HepG2 (cell line): ENCODE data around the gene GCN1. TPM values are rescaled to one million over a fixed set of nuclear protein-coding genes. Genes with fewer than 3 reads are reported as not detected.
A peak's percentile ranks its signal among the peaks of the same experiment; 100 is the strongest.

Experiments
- ATAC-seq: fragments of 200-7000 bp; cut with Tn5 transposase; 3 replicates; pipeline ENCODE4 v1.9.1; 2020; ENCODE audit warnings: mild to moderate bottlenecking, moderate library complexity
- BruUV-seq: library from RNA; stranded (reverse); fragments of 400-500 nt; replicated peaks from 2 replicates; lab custom pipeline; 2021; lab: Mats Ljungman, UMichigan
- CTCF ChIA-PET: fragments of 300-600 bp; formaldehyde crosslinking; extraction: SDS; loops from one replicate; lab custom pipeline; 2021; ENCODE audit warnings: low total read pairs, inconsistent platforms, low intra/inter-chr PET ratio; lab: Yijun Ruan, JAX
- POLR2A ChIA-PET: fragments of 350-600 bp; sonication (Branson Sonifier 250); formaldehyde crosslinking; loops from one replicate; lab custom pipeline; 2020; ENCODE audit warnings: antibody characterized with exemption, inconsistent platforms; lab: Yijun Ruan, JAX
- DNase-seq: peaks from one replicate; pipeline ENCODE4 v3.0.0-alpha.2; 2015; ENCODE audit warnings: low spot score
- FAIRE-seq: peaks from 3 replicates; lab custom pipeline; 2011; peaks lifted over from hg19 to GRCh38; lab: Jason Lieb, UNC
- H2AFZ ChIP-seq: one replicate; pipeline ENCODE4 v1.6.1; 2011; ENCODE audit warnings: low read length, inconsistent platforms
- H3K27ac ChIP-seq: fragments of 300-600 bp; 3 replicates; pipeline ENCODE4 v1.8.0; 2011; ENCODE audit warnings: mixed run types, mild to moderate bottlenecking, mixed read lengths, low read length, inconsistent platforms; ENCODE audit not compliant: insufficient read depth; ENCODE audit errors: extremely low read length
- H3K27me3 ChIP-seq, 2 experiments: fragments of 200-600 bp in 1 of 2; 2 replicates in 1 of 2; 3 replicates in 1 of 2; pipeline versions ENCODE4 v1.6.0 to v1.8.0; 2011; ENCODE audit warnings: low read length in 2 of 2, mild to moderate bottlenecking in 2 of 2, moderate library complexity in 2 of 2, inconsistent platforms in 1 of 2; ENCODE audit not compliant: insufficient read depth in 2 of 2, control insufficient read depth in 1 of 2
- H3K36me3 ChIP-seq, 2 experiments: fragments of 200-600 bp in 1 of 2; replicated peaks in 1 of 2; 2 replicates in 1 of 2; 3 replicates in 1 of 2; pipeline versions ENCODE4 v1.5.1 to v1.8.0; 2011; ENCODE audit warnings: low read length in 2 of 2, inconsistent platforms in 1 of 2; ENCODE audit not compliant: insufficient read depth in 2 of 2, control insufficient read depth in 1 of 2
- H3K4me1 ChIP-seq: 2 replicates; pipeline ENCODE4 v1.5.1; 2012; ENCODE audit warnings: low read length, inconsistent platforms; ENCODE audit not compliant: insufficient read depth
- H3K4me2 ChIP-seq: 2 replicates; pipeline ENCODE4 v1.6.0; 2011; ENCODE audit warnings: low read depth, low read length, inconsistent platforms
- H3K4me3 ChIP-seq, 3 experiments: fragments of 200-600 bp in 1 of 3; sonication (generic), shearing (Covaris generic) in 1 of 3; replicated peaks in 1 of 3; 2 replicates each; pipeline ENCODE4 v1.5.1; 2011 to 2016; ENCODE audit warnings: low read length in 3 of 3, inconsistent platforms in 2 of 3, low read depth in 2 of 3, mild to moderate bottlenecking in 2 of 3, control low read depth in 1 of 3, mixed read lengths in 1 of 3; ENCODE audit not compliant: insufficient read depth in 1 of 3
- H3K79me2 ChIP-seq: one replicate; pipeline ENCODE4 v1.6.1; 2011; ENCODE audit warnings: low read length, inconsistent platforms; ENCODE audit not compliant: insufficient read depth
- H3K9ac ChIP-seq: 2 replicates; pipeline ENCODE4 v1.6.0; 2011; ENCODE audit warnings: mild to moderate bottlenecking, low read depth, low read length, inconsistent platforms; ENCODE audit not compliant: insufficient read depth
- H3K9me3 ChIP-seq: 2 replicates; pipeline ENCODE4 v1.5.1; 2012; ENCODE audit warnings: mild to moderate bottlenecking, low read length
- H4K20me1 ChIP-seq: 2 replicates; pipeline ENCODE4 v1.6.0; 2011; ENCODE audit warnings: inconsistent platforms, mild to moderate bottlenecking, low read length, moderate library complexity; ENCODE audit not compliant: insufficient read depth
- GABPB1 ChIP-seq: IDR thresholded peaks from 2 replicates; pipeline ENCODE4 v1.6.1; 2016; ENCODE audit warnings: mild to moderate bottlenecking, missing genetic modification reagents, moderate library complexity, missing compliant biosample characterization
- KLF13 ChIP-seq: sonication (generic); formaldehyde crosslinking; IDR thresholded peaks from 2 replicates; pipeline ENCODE4 v1.4.0; 2020; ENCODE audit warnings: mild to moderate bottlenecking, missing genetic modification reagents
- MAFF ChIP-seq: IDR thresholded peaks from 2 replicates; pipeline ENCODE4 v1.6.1; 2011; ENCODE audit warnings: low read depth, low read length, improper control_type of control experiment
- NKX3-1 ChIP-seq: sonication (generic); formaldehyde crosslinking; IDR thresholded peaks from 2 replicates; pipeline ENCODE4 v1.5.0; 2020; ENCODE audit warnings: missing genetic modification reagents
- PAX8 ChIP-seq: sonication (generic); formaldehyde crosslinking; IDR thresholded peaks from 2 replicates; pipeline ENCODE4 v1.8.0; 2022; ENCODE audit warnings: mild to moderate bottlenecking, missing genetic modification reagents, borderline replicate concordance
- PHF21A ChIP-seq: sonication (generic); formaldehyde crosslinking; IDR thresholded peaks from 2 replicates; pipeline ENCODE4 v1.5.0; 2020; ENCODE audit warnings: mild to moderate bottlenecking, missing genetic modification reagents
- RBFOX2 ChIP-seq: fragments of 200-400 bp; formaldehyde crosslinking; IDR thresholded peaks from 2 replicates; pipeline ENCODE4 v1.6.1; 2017; ENCODE audit warnings: low read depth, mild to moderate bottlenecking, low read length
- RELA ChIP-seq: sonication (generic); formaldehyde crosslinking; IDR thresholded peaks from 2 replicates; pipeline ENCODE4 v1.4.0; 2020; ENCODE audit warnings: missing genetic modification reagents
- REPIN1 ChIP-seq: sonication (generic); formaldehyde crosslinking; IDR thresholded peaks from 2 replicates; pipeline ENCODE4 v1.8.0; 2022; ENCODE audit warnings: missing genetic modification reagents, low read depth, mild to moderate bottlenecking, borderline replicate concordance
- ZNF121 ChIP-seq: sonication (generic); formaldehyde crosslinking; IDR thresholded peaks from 2 replicates; pipeline ENCODE4 v1.5.0; 2020; ENCODE audit warnings: mild to moderate bottlenecking, missing genetic modification reagents
- ZNF30 ChIP-seq: sonication (generic); formaldehyde crosslinking; IDR thresholded peaks from 2 replicates; pipeline ENCODE4 v1.5.0; 2020; ENCODE audit warnings: mild to moderate bottlenecking, missing genetic modification reagents
- ZNF552 ChIP-seq: sonication (generic); formaldehyde crosslinking; IDR thresholded peaks from 2 replicates; pipeline ENCODE4 v1.9.0; 2022; ENCODE audit warnings: missing genetic modification reagents, mild to moderate bottlenecking, borderline replicate concordance
- ZNF619 ChIP-seq: sonication (generic); formaldehyde crosslinking; IDR thresholded peaks from 2 replicates; pipeline ENCODE4 v1.4.0; 2020; ENCODE audit warnings: mild to moderate bottlenecking, missing genetic modification reagents
- ZNF652 ChIP-seq: IDR thresholded peaks from 2 replicates; pipeline ENCODE4 v1.6.1; 2016; ENCODE audit warnings: low read depth, borderline replicate concordance
- ZNF768 ChIP-seq: sonication (generic); formaldehyde crosslinking; IDR thresholded peaks from 2 replicates; pipeline ENCODE4 v1.4.0; 2020; ENCODE audit warnings: missing genetic modification reagents
- ZNF83 ChIP-seq: sonication (generic); formaldehyde crosslinking; IDR thresholded peaks from 2 replicates; pipeline ENCODE4 v1.4.0; 2020; ENCODE audit warnings: missing genetic modification reagents, mild to moderate bottlenecking, borderline replicate concordance
- ZSCAN12 ChIP-seq: sonication (generic); formaldehyde crosslinking; IDR thresholded peaks from 2 replicates; pipeline ENCODE4 v1.9.0; 2021; ENCODE audit warnings: mild to moderate bottlenecking, missing genetic modification reagents
- whole genome bisulfite sequencing: methylation state at CpG from one replicate; pipeline ENCODE4 v1.1.6; 2017; ENCODE audit warnings: low lambda C conversion rate; 5-methylcytosine and 5-hydroxymethylcytosine counted together
- in situ Hi-C: cut with HindIII; loops from 2 replicates; pipeline ENCODE4 v1.10.0; 2017; ENCODE audit warnings: low pct_unique_long_range_greater_than_20kb; ENCODE audit not compliant: extremely low pct_ligation_motif_present
- intact Hi-C: fragments of 100-400 bp; cut with micrococcal nuclease; formaldehyde crosslinking; loops from one replicate; pipeline ENCODE4 v1.10.0; 2022; ENCODE audit not compliant: unreplicated experiment
- polyA plus RNA-seq, 8 experiments: library from polyadenylated mRNA; depleted of rRNA in 3 of 8; stranded (reverse) in 7 of 8; unstranded in 1 of 8; fragments of >200 nt; fragmentation: Illumina TruSeq in 4 of 8; extraction: Trizol in 4 of 8; gene quantifications; 2 replicates each; pipeline versions ENCODE4 v1.2.1 to v1.2.3, GENCODE V29; 2011 to 2016; ENCODE audit warnings: low read depth in 4 of 8, missing spikeins in 1 of 8, mixed read lengths in 1 of 8; ENCODE audit not compliant: insufficient read depth in 1 of 8
- total RNA-seq, 5 experiments: library from RNA; depleted of rRNA; stranded (reverse); fragments of >200 nt; fragmentation: Illumina TruSeq; extraction: Trizol; gene quantifications; 2 replicates each; pipeline ENCODE4 v1.2.3, GENCODE V29; 2016; ENCODE audit warnings: low read depth in 1 of 5
- TF ChIP-seq, protein P1 (sequence below): sonication (generic); formaldehyde crosslinking; IDR thresholded peaks from 2 replicates; pipeline ENCODE4 v1.8.0; 2023; ENCODE audit warnings: mild to moderate bottlenecking, missing genetic modification reagents

Gene GCN1
- total and polyA plus RNA-seq, 2 of the 13 experiments (the other 11 are each of a cell fraction or from before 2014, with no cell fraction given) = 58.2 to 83.0 TPM

DNA sequence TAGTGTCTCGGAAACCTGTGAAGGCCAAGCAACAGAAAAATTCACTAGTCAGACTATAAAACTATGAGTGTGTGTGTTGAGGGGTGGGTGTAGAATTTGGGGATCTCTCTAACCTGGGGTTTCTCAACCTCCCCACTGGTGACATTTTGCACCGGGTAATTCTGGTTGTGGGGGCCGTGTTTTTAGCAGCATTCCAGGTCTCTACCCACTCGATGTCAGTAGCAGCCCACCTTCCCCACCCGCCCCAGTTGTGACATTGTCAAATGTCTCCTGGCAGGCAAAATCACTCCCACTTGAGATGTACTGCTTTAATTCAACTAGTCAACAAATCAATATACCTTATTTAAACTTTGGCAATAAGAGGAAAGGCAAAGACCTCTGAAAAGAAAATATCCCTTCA, 4.1 kb downstream of the GCN1 start (continued):
- TF ChIP-seq, protein P1, sequence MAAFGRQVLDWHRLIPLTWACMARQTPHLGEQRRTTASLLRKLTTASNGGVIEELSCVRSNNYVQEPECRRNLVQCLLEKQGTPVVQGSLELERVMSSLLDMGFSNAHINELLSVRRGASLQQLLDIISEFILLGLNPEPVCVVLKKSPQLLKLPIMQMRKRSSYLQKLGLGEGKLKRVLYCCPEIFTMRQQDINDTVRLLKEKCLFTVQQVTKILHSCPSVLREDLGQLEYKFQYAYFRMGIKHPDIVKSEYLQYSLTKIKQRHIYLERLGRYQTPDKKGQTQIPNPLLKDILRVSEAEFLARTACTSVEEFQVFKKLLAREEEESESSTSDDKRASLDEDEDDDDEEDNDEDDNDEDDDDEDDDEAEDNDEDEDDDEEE = no peak
- TF ChIP-seq, all 625 proteins: peak for 0

DNA sequence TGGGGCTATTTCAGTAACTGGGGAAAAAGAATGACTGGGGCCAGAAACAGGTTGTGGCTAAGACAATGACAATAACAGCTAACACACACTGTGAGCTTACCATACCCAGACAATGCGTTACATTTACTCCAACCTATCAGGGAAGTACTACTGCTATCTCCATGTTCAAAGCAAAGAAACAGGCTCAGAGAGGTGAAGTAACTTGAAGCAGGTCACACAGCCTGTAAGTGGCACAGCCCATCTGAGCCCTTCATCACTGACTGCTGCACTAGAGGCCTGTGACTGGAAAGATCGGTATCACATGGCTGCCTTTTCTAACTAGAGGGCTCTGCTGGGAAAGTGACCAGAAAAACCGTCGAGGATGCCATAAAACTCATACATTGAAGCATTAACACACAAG, 7.9 kb downstream of the GCN1 start:
- peaks cover 46% of the 10 kb centered on the region for H3K79me2 ChIP-seq

DNA sequence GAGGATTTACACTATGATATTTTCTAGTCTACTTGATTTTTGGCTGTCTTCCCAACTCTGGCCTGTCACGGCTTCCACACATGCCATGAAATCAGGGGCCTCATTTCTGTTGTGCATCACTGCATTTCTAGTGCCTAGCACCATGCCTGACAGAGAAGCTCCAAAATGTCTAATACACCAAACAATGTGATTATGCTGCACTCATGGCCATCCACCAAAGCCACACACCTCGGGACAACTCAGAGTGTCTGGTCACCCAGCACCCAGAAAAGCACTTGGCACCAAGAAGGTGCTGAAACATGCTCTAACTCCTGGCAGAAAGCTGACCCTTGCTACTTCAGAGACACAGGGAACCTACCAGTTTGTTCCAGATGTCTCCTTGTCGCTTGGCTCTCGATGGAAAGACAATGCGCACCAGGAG, 11.3 kb downstream of the GCN1 start:
- in situ Hi-C loops = no loop called here

More for the DNA sequence above, 7.9 kb downstream of the GCN1 start:
- 97% methylated on average over 4 of the region's 4 CpGs for WGBS
- no peak for ATAC-seq
- Histone ChIP-seq H3K4me2 (no peak overlapping the region), H4K20me1 (peaks cover 36% of the 10 kb centered on the region), H3K27ac (no peak overlapping the region), H3K9ac (no peak overlapping the region), H3K9me3 (no peaks in the 10 kb centered on the region), H3K4me1 (peaks cover 41% of the 10 kb centered on the region), H2AFZ (no peak overlapping the region), H3K27me3 (no peaks in the 10 kb centered on the region), H3K4me3 (no peak overlapping the region), H3K36me3 (peaks cover 31 to 82% of the 10 kb centered on the region in 2 experiments)
- CTCF ChIA-PET = no interaction called here
- BruUV-seq = no TSS peak
- no peak for DNase-seq
- FAIRE-seq = no peak
- intact Hi-C loops (loop anchor here (10.0 kb wide), 1 partner anchor 62 kb away; no protein-coding TSS in a partner anchor), in situ Hi-C loops (no loop called here)
- POLR2A ChIA-PET = interaction anchor here (6.3 kb wide), 1 partner anchor 14 kb away, joined by 33 read pairs; the partner anchor contains the start of gene RPLP0
- TF ChIP-seq ZNF768 (CRISPR knock-in tag) (peak; percentile 75; the same call in 1 of the 2 replicates), ZSCAN12 (CRISPR knock-in tag) (no peak), KLF13 (CRISPR knock-in tag) (no peak), ZNF619 (CRISPR knock-in tag) (no peak), RBFOX2 (0 out of 2 replicates have a peak, but pooled peaks have one; percentile 16), ZNF552 (no peak)

More for the DNA sequence above, 11.3 kb downstream of the GCN1 start:
- intact Hi-C loops = loop anchor here (10.0 kb wide), 1 partner anchor 58 kb away; no protein-coding TSS in a partner anchor
- DNase-seq (no peak), ATAC-seq (no peak)
- Histone ChIP-seq H4K20me1 (peaks cover 34% of the 10 kb centered on the region), H3K4me3 (no peak overlapping the region), H3K4me2 (no peak overlapping the region), H3K9ac (no peak overlapping the region), H3K9me3 (no peaks in the 10 kb centered on the region)
- no TSS peak for BruUV-seq
- CTCF ChIA-PET = no interaction called here
- TF ChIP-seq REPIN1 (CRISPR knock-in tag) (no peak), NKX3-1 (CRISPR knock-in tag) (no peak), ZNF652 (no peak), MAFF (no peak), ZNF30 (CRISPR knock-in tag) (no peak), PAX8 (CRISPR knock-in tag) (no peak), ZNF121 (no peak), ZNF83 (no peak), GABPB1 (CRISPR knock-in tag) (no peak), RELA (no peak), PHF21A (CRISPR knock-in tag) (no peak)
- TF ChIP-seq, all 625 proteins: peak for 0
- Histone ChIP-seq H3K27ac (peak overlapping the region; percentile 54), H3K27me3 (no peaks in the 10 kb centered on the region), H2AFZ (no peak overlapping the region), H3K36me3 (peaks cover 34 to 72% of the 10 kb centered on the region in 2 experiments), H3K4me1 (peaks cover 36% of the 10 kb centered on the region), H3K79me2 (peaks cover 29% of the 10 kb centered on the region)
- WGBS = 95% methylated on average over 2 of the region's 5 CpGs
- no peak for FAIRE-seq
- POLR2A ChIA-PET = interaction anchor here (1.7 to 3.0 kb wide), 3 partner anchors 12 to 108 kb away, joined by 9 to 54 read pairs (median 17); partner anchors contain the start of genes RNU4-2 and RPLP0
